ENCODE data around the gene TMEM145. TPM values are rescaled to one million over a fixed set of nuclear protein-coding genes. Genes with fewer than 3 reads are reported as not detected.
"Not testable (repeated sequence)": the region's sequence is repeated elsewhere in the genome, so short reads cannot be mapped to it uniquely, and the experiment has no call there.

TMEM145 gene
- total RNA-seq, 4 donors from 2014 or later, result not detected

- peaks cover 22 to 35% (median 26%) of the 10 kb centered on the region in 4 donors for H3K4me1 ChIP-seq
- DNase-seq, result no peak
- intact Hi-C loops (cut with DNase I; ENCODE audit: low total_unique reads), result loop anchor here (10.0 kb wide), 1 partner anchor 194 kb away; the partner anchor contains the start of gene POU2F2
- H3K27me3 ChIP-seq, result peaks cover 11% of the 10 kb centered on the region
- H3K9me3 ChIP-seq, result no peaks in the 10 kb centered on the region
- TF ChIP-seq POLR2A (IDR thresholded peaks at IDR 0.05) (no peak), CTCF (IDR thresholded peaks at IDR 0.05) (no peak)
- no peak overlapping the region for H3K27ac ChIP-seq
- 74 to 93% methylated on average over 2 of the region's 2 CpGs for WGBS, 2 donors (ENCODE audit: low coverage in 1 of 2)
- in situ Hi-C loops (cut with MboI; ENCODE audit: low pct_ligation_motif_present in 1 of 4, low pct_unique_long_range_greater_than_20kb in 1 of 4, low sequenced_read_pairs in 3 of 4), result loop anchor here in 2 of 4 donors (10.0 kb wide), 2 partner anchors 194 to 214 kb away; partner anchors contain the start of gene POU2F2 (in 1 of the 2)
- no peak overlapping the region for H3K4me3 ChIP-seq
- H3K36me3 ChIP-seq, result no peaks in the 10 kb centered on the region
These were observed 15.7 kb downstream of the TMEM145 start for GRCh38 chr19:42328854-42329253.

GRCh38 chr19:42330241-42330711 lies 17.2 kb downstream of the TMEM145 start:
- no peaks in the 10 kb centered on the region for H3K9me3 ChIP-seq
- no peak overlapping the region for H3K27ac ChIP-seq
- in situ Hi-C loops (cut with MboI; ENCODE audit: low pct_ligation_motif_present in 1 of 4, low pct_unique_long_range_greater_than_20kb in 1 of 4, low sequenced_read_pairs in 3 of 4) (no loop called here), intact Hi-C loops (cut with DNase I; ENCODE audit: low total_unique reads) (no loop called here)
- H3K27me3 ChIP-seq, result no peaks in the 10 kb centered on the region
- TF ChIP-seq POLR2AphosphoS5 (IDR thresholded peaks at IDR 0.05) (no peak), EP300 (IDR thresholded peaks at IDR 0.05; ENCODE audit: low read depth) (no peak), CTCF (IDR thresholded peaks at IDR 0.05) (no peak), POLR2A (IDR thresholded peaks at IDR 0.05) (no peak)
- H3K36me3 ChIP-seq, result no peaks in the 10 kb centered on the region
- DNase-seq, result no peak
- 52% methylated on average over 2 of the region's 2 CpGs; no CpG with 5 or more reads in 1 of the 2 donors for WGBS, 2 donors (ENCODE audit: low coverage in 1 of 2)
- H3K4me1 ChIP-seq, result peaks cover 10 to 23% (median 15%) of the 10 kb centered on the region in 4 donors
- no peak overlapping the region for H3K4me3 ChIP-seq

GRCh38 chr19:42331333-42331732 lies 18.2 kb downstream of the TMEM145 start:
- H3K4me3 ChIP-seq; H3K27ac ChIP-seq; H3K9me3 ChIP-seq; H3K36me3 ChIP-seq; DNase-seq; in situ Hi-C loops (cut with MboI; ENCODE audit: low pct_ligation_motif_present in 1 of 4, low pct_unique_long_range_greater_than_20kb in 1 of 4, low sequenced_read_pairs in 3 of 4); H3K27me3 ChIP-seq; intact Hi-C loops (cut with DNase I; ENCODE audit: low total_unique reads): not testable (repeated sequence)
- WGBS, 2 donors (ENCODE audit: low coverage in 1 of 2), result 89 to 100% methylated on average over 1 to 3 of the region's 3 CpGs
- H3K4me1 ChIP-seq, result peaks cover 7 to 19% (median 11%) of the 10 kb centered on the region in 4 donors

- DNase-seq, result no peak
- Histone ChIP-seq H3K27ac (no peak overlapping the region), H3K27me3 (no peaks in the 10 kb centered on the region), H3K4me1 (peaks cover under 1 to 11% (median 7%) of the 10 kb centered on the region in 4 donors), H3K4me3 (no peak overlapping the region), H3K36me3 (no peaks in the 10 kb centered on the region), H3K9me3 (no peaks in the 10 kb centered on the region)
- WGBS, 2 donors (ENCODE audit: low coverage in 1 of 2), result 89 to 100% methylated on average over 3 to 6 of the region's 6 CpGs
- intact Hi-C loops (cut with DNase I; ENCODE audit: low total_unique reads), result no loop called here
- TF ChIP-seq EP300 (IDR thresholded peaks at IDR 0.05; ENCODE audit: low read depth) (no peak), POLR2A (IDR thresholded peaks at IDR 0.05) (no peak), CTCF (IDR thresholded peaks at IDR 0.05) (no peak), POLR2AphosphoS5 (IDR thresholded peaks at IDR 0.05) (no peak)
- in situ Hi-C loops (cut with MboI; ENCODE audit: low pct_ligation_motif_present in 1 of 4, low pct_unique_long_range_greater_than_20kb in 1 of 4, low sequenced_read_pairs in 3 of 4), result no loop called here
These were observed 18.9 kb downstream of the TMEM145 start for GRCh38 chr19:42332059-42332458.

- H3K36me3 ChIP-seq, result no peaks in the 10 kb centered on the region
- H3K4me3 ChIP-seq, result no peak overlapping the region
- intact Hi-C loops (cut with DNase I; ENCODE audit: low total_unique reads), result no loop called here
- no peak for DNase-seq
- no peaks in the 10 kb centered on the region for H3K9me3 ChIP-seq
- in situ Hi-C loops (cut with MboI; ENCODE audit: low pct_ligation_motif_present in 1 of 4, low pct_unique_long_range_greater_than_20kb in 1 of 4, low sequenced_read_pairs in 3 of 4), result no loop called here
- no peaks in the 10 kb centered on the region for H3K27me3 ChIP-seq
- TF ChIP-seq POLR2AphosphoS5 (IDR thresholded peaks at IDR 0.05) (no peak), EP300 (IDR thresholded peaks at IDR 0.05; ENCODE audit: low read depth) (no peak), POLR2A (IDR thresholded peaks at IDR 0.05) (no peak), CTCF (IDR thresholded peaks at IDR 0.05) (no peak)
- 100% methylated on average over 3 of the region's 3 CpGs; no CpG with 5 or more reads in 1 of the 2 donors for WGBS, 2 donors (ENCODE audit: low coverage in 1 of 2)
- H3K4me1 ChIP-seq, result peaks cover 0 to 2% (median 0%) of the 10 kb centered on the region in 4 donors
- no peak overlapping the region for H3K27ac ChIP-seq
These were observed 19.9 kb downstream of the TMEM145 start for GRCh38 chr19:42333018-42333417.

Data from transverse colon (tissue), 4 donors.